GM21526 (cell line): Measurements from ENCODE around the gene OPN5.

ENCODE experiments used
- ATAC-seq: cut with Tn5 transposase; IDR thresholded peaks from one replicate; pipeline ENCODE4 v1.9.1; 2021; ENCODE audit warnings: moderate library complexity; ENCODE audit not compliant: unreplicated experiment, low FRiP score

OPN5 gene

GRCh38 chr6:47852727-47853126 lies 70.9 kb downstream of the OPN5 start:
- no peak for ATAC-seq

GRCh38 chr6:47853766-47854165 lies 71.9 kb downstream of the OPN5 start:
- ATAC-seq: no peak

GRCh38 chr6:47854971-47855370 lies 73.1 kb downstream of the OPN5 start:
- ATAC-seq: no peak

- ATAC-seq: no peak
Observed at GRCh38 chr6:47859175-47859574, 77.3 kb downstream of the OPN5 start.

- ATAC-seq: no peak
Observed at GRCh38 chr6:47862731-47863130, 80.9 kb downstream of the OPN5 start.

GRCh38 chr6:47865206-47865605 lies 83.4 kb downstream of the OPN5 start:
- ATAC-seq: no peak

- no peak for ATAC-seq
Observed at GRCh38 chr6:47875593-47875992, 93.8 kb downstream of the OPN5 start.
